ENCODE results near the gene CBX6.

DNA sequence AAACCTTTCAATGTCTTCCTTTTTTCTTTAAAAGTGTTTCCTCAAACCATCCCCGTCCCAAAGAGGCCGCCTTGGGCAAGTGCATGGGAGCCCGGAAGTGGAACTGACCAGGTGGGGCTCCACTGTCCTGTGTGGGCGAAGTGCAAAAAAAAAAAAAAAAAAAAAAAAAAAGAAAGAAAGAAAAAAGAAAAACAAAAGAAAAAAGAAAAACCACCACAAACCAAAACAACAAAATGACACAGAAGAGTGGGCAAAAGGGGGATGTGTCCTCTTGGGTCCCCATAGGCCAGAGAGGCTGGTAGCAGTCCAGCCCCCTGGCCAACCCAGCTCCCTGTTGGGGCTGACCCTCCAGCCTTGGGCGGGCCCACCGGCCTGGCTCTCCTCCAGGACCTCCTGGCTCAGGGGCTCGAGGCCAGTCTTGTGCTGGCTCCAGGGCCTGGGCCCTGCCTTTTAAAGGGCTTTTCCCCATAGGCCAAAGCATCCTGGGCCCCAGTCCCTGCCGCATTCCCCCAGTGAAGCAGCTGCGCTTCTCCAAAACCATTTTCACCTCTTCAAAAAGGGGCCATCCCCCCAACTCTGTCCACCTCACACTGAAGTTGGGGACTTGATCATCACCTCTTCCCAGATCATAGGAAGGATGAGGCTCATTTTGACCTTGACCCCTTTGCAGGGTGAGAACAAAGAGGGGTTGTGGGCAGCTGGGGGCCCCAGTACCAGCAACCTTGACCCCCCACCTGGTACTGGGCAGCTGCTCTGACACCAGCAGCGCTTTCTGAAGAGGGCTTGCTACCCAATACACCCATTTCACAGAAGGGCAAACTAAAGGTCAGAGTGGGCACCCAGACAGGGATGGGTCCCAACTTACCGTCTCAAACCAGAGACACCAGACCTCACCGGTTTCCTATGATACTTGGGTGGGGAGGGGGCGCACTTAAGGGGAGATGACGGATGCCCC lies 9.4 kb downstream of the CBX6 start:
- no peak for TF ChIP-seq PHF21A (IDR thresholded peaks at IDR 0.05; ENCODE audit: borderline replicate concordance, low read depth)
- TF ChIP-seq, protein P1, sequence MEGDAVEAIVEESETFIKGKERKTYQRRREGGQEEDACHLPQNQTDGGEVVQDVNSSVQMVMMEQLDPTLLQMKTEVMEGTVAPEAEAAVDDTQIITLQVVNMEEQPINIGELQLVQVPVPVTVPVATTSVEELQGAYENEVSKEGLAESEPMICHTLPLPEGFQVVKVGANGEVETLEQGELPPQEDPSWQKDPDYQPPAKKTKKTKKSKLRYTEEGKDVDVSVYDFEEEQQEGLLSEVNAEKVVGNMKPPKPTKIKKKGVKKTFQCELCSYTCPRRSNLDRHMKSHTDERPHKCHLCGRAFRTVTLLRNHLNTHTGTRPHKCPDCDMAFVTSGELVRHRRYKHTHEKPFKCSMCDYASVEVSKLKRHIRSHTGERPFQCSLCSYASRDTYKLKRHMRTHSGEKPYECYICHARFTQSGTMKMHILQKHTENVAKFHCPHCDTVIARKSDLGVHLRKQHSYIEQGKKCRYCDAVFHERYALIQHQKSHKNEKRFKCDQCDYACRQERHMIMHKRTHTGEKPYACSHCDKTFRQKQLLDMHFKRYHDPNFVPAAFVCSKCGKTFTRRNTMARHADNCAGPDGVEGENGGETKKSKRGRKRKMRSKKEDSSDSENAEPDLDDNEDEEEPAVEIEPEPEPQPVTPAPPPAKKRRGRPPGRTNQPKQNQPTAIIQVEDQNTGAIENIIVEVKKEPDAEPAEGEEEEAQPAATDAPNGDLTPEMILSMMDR (IDR thresholded peaks at IDR 0.05 in 2 of 3, conservative IDR thresholded peaks at IDR 0.05 in 1 of 3; ENCODE audit: insufficient read depth in 2 of 3, low read depth in 1 of 3, low read length in 3 of 3), result no peak
- no peak; the same call in 1 of the 2 replicates for TF ChIP-seq POLR2A (conservative IDR thresholded peaks at IDR 0.05)
- no peak for TF ChIP-seq EZH2 (IDR thresholded peaks at IDR 0.05; ENCODE audit: borderline replicate concordance, low read depth, low read length)
- TF ChIP-seq, protein P2, sequence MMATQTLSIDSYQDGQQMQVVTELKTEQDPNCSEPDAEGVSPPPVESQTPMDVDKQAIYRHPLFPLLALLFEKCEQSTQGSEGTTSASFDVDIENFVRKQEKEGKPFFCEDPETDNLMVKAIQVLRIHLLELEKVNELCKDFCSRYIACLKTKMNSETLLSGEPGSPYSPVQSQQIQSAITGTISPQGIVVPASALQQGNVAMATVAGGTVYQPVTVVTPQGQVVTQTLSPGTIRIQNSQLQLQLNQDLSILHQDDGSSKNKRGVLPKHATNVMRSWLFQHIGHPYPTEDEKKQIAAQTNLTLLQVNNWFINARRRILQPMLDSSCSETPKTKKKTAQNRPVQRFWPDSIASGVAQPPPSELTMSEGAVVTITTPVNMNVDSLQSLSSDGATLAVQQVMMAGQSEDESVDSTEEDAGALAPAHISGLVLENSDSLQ (IDR thresholded peaks at IDR 0.05), result no peak
- TF ChIP-seq KLF6 (CRISPR knock-in tag; IDR thresholded peaks at IDR 0.05; ENCODE audit: borderline replicate concordance), result no peak
- no peak for TF ChIP-seq SMAD3 (CRISPR knock-in tag; conservative IDR thresholded peaks at IDR 0.05)
- no peak for TF ChIP-seq HOXB6 (CRISPR knock-in tag; IDR thresholded peaks at IDR 0.05; ENCODE audit: borderline replicate concordance)

Data from K562 (cell line).